Sigmoid colon (tissue), 7 donors: ENCODE measurements around the gene ABCA8. TPM values are rescaled to one million over a fixed set of nuclear protein-coding genes. Genes with fewer than 3 reads are reported as not detected.

ENCODE experiments used
- DNase-seq: peaks from one replicate; pipeline ENCODE4 v3.0.0-alpha.2; 2019
- H3K27ac ChIP-seq, 4 donors: fragments of 200-600 bp; sonication (generic); one replicate each; pipeline ENCODE4 v1.5.1; 2016 to 2019; ENCODE audit warnings: mild to moderate bottlenecking in 1 of 4
- H3K27me3 ChIP-seq, 3 donors: fragments of 200-600 bp; sonication (generic); one replicate each; pipeline ENCODE4 v1.5.1; 2019; ENCODE audit warnings: mild to moderate bottlenecking in 1 of 3
- H3K36me3 ChIP-seq, 4 donors: fragments of 200-600 bp; sonication (generic); one replicate each; pipeline ENCODE4 v1.5.1; 2016 to 2019
- H3K4me1 ChIP-seq, 4 donors: fragments of 200-600 bp; sonication (generic); one replicate each; pipeline ENCODE4 v1.5.1; 2017 to 2019
- H3K4me3 ChIP-seq, 4 donors: fragments of 200-600 bp; sonication (generic); one replicate each; pipeline ENCODE4 v1.5.1; 2017 to 2019; ENCODE audit warnings: mild to moderate bottlenecking in 2 of 4, moderate library complexity in 1 of 4
- H3K9me3 ChIP-seq, 4 donors: fragments of 200-600 bp in 3 of 4; sonication (generic) in 3 of 4; one replicate each; pipeline versions ENCODE4 v1.5.1 to v1.6.1; 2013 to 2019
- CTCF ChIP-seq, 4 experiments: fragments of 450-650 bp in 3 of 4; fragments of 200-600 bp in 1 of 4; IDR thresholded peaks; one replicate each; pipeline ENCODE4 v1.5.1; 2016 to 2019; ENCODE audit warnings: antibody characterized with exemption in 4 of 4, mild to moderate bottlenecking in 3 of 4, moderate library complexity in 2 of 4
- EP300 ChIP-seq, 4 donors: sonication (generic); formaldehyde crosslinking; IDR thresholded peaks; one replicate each; pipeline ENCODE4 v1.6.1; 2017; ENCODE audit warnings: antibody characterized with exemption in 4 of 4
- POLR2A ChIP-seq, 2 donors: fragments of 450-650 bp; IDR thresholded peaks; one replicate each; pipeline ENCODE4 v1.6.1; 2016; ENCODE audit warnings: antibody characterized with exemption in 2 of 2, mild to moderate bottlenecking in 2 of 2, moderate library complexity in 2 of 2
- POLR2AphosphoS5 ChIP-seq, 4 donors: sonication (generic); formaldehyde crosslinking; IDR thresholded peaks; one replicate each; pipeline ENCODE4 v1.6.1; 2017; ENCODE audit warnings: antibody characterized with exemption in 4 of 4
- WGBS, 2 donors: extraction: QIAGEN DNeasy Blood & Tissue Kit; methylation state at CpG; one replicate each; pipeline ENCODE4 v1.1.7; 2013; 5-methylcytosine and 5-hydroxymethylcytosine counted together
- intact Hi-C: fragments of 100-400 bp; cut with DNase I; formaldehyde crosslinking; loops from one replicate; pipeline ENCODE4 v1.15.1; 2023
- polyA plus RNA-seq, 3 donors: library from polyadenylated mRNA; stranded (reverse); fragments of 200-250 nt; gene quantifications; one replicate each; pipeline ENCODE4 v1.2.3, GENCODE V29; 2013
- total RNA-seq, 4 donors: library from RNA; depleted of rRNA; stranded (reverse); fragments of >200 nt; gene quantifications; one replicate each; pipeline ENCODE4 v1.1.0, GENCODE V29; 2016
- donor health status: healthy with polysubstance abuse.
- donor health status: Bipolar disorder and iron deficiency.
- donor health status: healthy.

The ABCA8 gene
- total and polyA plus RNA-seq, 7 donors, result 2.8 to 71.5 (median 20.0) TPM

GRCh38 chr17:68860941-68861340 is 94.3 kb downstream of the ABCA8 start:
- no peak for TF ChIP-seq POLR2AphosphoS5 (IDR thresholded peaks at IDR 0.05)
- TF ChIP-seq CTCF (IDR thresholded peaks at IDR 0.05), result no peak
- no peak for TF ChIP-seq EP300 (IDR thresholded peaks at IDR 0.05)
- TF ChIP-seq POLR2A (IDR thresholded peaks at IDR 0.05), result no peak
- Histone ChIP-seq H3K27ac (no peak overlapping the region), H3K27me3 (no peaks in the 10 kb centered on the region), H3K4me1 (no peaks in the 10 kb centered on the region), H3K36me3 (no peaks in the 10 kb centered on the region), H3K4me3 (no peak overlapping the region), H3K9me3 (no peaks in the 10 kb centered on the region)
- DNase-seq, result no peak
- 40 to 45% methylated on average over 2 of the region's 2 CpGs for WGBS, 2 donors
- intact Hi-C loops, result no loop called here

GRCh38 chr17:68854452-68854851 is 100.7 kb downstream of the ABCA8 start:
- H3K4me3 ChIP-seq, result no peak overlapping the region
- H3K27me3 ChIP-seq, result no peaks in the 10 kb centered on the region
- DNase-seq, result no peak
- no peaks in the 10 kb centered on the region for H3K9me3 ChIP-seq
- 81 to 86% methylated on average over 1 of the region's 1 CpG for WGBS, 2 donors
- TF ChIP-seq POLR2A (IDR thresholded peaks at IDR 0.05), result no peak
- no peak for TF ChIP-seq POLR2AphosphoS5 (IDR thresholded peaks at IDR 0.05)
- no peak for TF ChIP-seq CTCF (IDR thresholded peaks at IDR 0.05)
- TF ChIP-seq EP300 (IDR thresholded peaks at IDR 0.05), result no peak
- no peak overlapping the region for H3K27ac ChIP-seq
- intact Hi-C loops, result no loop called here
- no peaks in the 10 kb centered on the region for H3K36me3 ChIP-seq
- no peaks in the 10 kb centered on the region for H3K4me1 ChIP-seq

- no peaks in the 10 kb centered on the region for H3K36me3 ChIP-seq
- intact Hi-C loops, result no loop called here
- no peaks in the 10 kb centered on the region for H3K9me3 ChIP-seq
- no peak overlapping the region for H3K4me3 ChIP-seq
- no peak for DNase-seq
- H3K27me3 ChIP-seq, result no peaks in the 10 kb centered on the region
- 84 to 91% methylated on average over 4 of the region's 4 CpGs for WGBS, 2 donors
- H3K4me1 ChIP-seq, result no peaks in the 10 kb centered on the region
- no peak for TF ChIP-seq EP300 (IDR thresholded peaks at IDR 0.05)
- TF ChIP-seq POLR2A (IDR thresholded peaks at IDR 0.05), result no peak
- TF ChIP-seq CTCF (IDR thresholded peaks at IDR 0.05), result no peak
- TF ChIP-seq POLR2AphosphoS5 (IDR thresholded peaks at IDR 0.05), result no peak
- no peak overlapping the region for H3K27ac ChIP-seq
These were observed 101.8 kb downstream of the ABCA8 start for GRCh38 chr17:68853439-68853838.

- H3K9me3 ChIP-seq, result no peaks in the 10 kb centered on the region
- no peak for DNase-seq
- H3K27me3 ChIP-seq, result no peaks in the 10 kb centered on the region
- H3K27ac ChIP-seq, result no peak overlapping the region
- TF ChIP-seq POLR2AphosphoS5 (IDR thresholded peaks at IDR 0.05), result no peak
- TF ChIP-seq EP300 (IDR thresholded peaks at IDR 0.05), result no peak
- no peak for TF ChIP-seq POLR2A (IDR thresholded peaks at IDR 0.05)
- TF ChIP-seq CTCF (IDR thresholded peaks at IDR 0.05), result no peak
- no peaks in the 10 kb centered on the region for H3K4me1 ChIP-seq
- H3K36me3 ChIP-seq, result no peaks in the 10 kb centered on the region
- 81 to 85% methylated on average over 5 of the region's 5 CpGs for WGBS, 2 donors
- no peak overlapping the region for H3K4me3 ChIP-seq
- intact Hi-C loops, result no loop called here
These were observed 102.2 kb downstream of the ABCA8 start for GRCh38 chr17:68853036-68853435.

- no peak overlapping the region for H3K27ac ChIP-seq
- 80 to 83% methylated on average over 1 of the region's 1 CpG for WGBS, 2 donors
- DNase-seq, result no peak
- no peaks in the 10 kb centered on the region for H3K27me3 ChIP-seq
- TF ChIP-seq CTCF (IDR thresholded peaks at IDR 0.05) (no peak), POLR2A (IDR thresholded peaks at IDR 0.05) (no peak), EP300 (IDR thresholded peaks at IDR 0.05) (no peak), POLR2AphosphoS5 (IDR thresholded peaks at IDR 0.05) (no peak)
- no peaks in the 10 kb centered on the region for H3K4me1 ChIP-seq
- H3K9me3 ChIP-seq, result no peaks in the 10 kb centered on the region
- intact Hi-C loops, result no loop called here
- H3K4me3 ChIP-seq, result no peak overlapping the region
- H3K36me3 ChIP-seq, result no peaks in the 10 kb centered on the region
These were observed 103.3 kb downstream of the ABCA8 start for GRCh38 chr17:68851890-68852289.
